ENCODE data around the gene CPLX3.

CPLX3 gene

DNA sequence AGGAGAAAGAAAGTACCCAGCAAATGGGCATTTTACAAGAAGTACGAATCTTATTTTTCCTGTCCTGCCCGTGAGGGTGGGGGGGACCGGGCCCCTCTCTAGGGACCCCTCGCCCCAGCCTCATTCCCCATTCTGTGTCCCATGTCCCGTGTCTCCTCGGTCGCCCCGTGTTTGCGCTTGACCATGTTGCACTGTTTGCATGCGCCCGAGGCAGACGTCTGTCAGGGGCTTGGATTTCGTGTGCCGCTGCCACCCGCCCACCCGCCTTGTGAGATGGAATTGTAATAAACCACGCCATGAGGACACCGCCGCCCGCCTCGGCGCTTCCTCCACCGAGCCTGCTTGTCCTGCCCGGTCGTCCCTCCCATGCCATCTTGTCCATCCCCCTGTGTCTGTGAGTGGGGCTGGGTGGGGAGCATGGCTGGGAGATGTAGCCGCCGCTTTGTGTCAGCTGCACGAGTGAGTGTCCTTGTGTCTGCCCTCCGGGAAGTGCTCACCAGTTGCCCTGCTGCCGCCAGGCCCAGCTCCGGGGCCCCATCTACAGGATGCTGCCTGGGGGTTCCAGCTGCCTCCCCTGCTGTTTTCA is 23.5 kb upstream of the CPLX3 start:
- no peak for DNase-seq (ENCODE audit: low read depth)

DNA sequence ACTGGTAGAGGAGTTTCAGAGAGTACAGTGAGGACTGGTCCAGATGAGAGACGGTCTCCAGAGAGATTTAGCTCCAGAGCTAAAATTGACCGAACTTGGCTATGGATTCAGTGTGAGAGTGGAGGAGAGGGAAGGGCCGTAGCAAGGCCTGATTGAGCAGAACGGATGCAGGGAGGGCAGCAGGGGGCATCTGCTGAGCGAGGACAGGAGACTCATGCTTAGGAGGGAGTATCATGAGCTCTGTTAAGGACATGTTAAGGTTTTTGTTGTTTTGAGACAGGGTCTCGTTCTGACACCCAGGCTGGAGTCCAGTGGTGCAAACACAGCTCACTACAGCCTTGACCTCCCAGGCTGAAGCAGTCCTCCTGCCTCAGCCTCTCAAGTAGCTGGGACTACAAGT is 21.5 kb upstream of the CPLX3 start:
- DNase-seq (ENCODE audit: low read depth): no peak

DNA sequence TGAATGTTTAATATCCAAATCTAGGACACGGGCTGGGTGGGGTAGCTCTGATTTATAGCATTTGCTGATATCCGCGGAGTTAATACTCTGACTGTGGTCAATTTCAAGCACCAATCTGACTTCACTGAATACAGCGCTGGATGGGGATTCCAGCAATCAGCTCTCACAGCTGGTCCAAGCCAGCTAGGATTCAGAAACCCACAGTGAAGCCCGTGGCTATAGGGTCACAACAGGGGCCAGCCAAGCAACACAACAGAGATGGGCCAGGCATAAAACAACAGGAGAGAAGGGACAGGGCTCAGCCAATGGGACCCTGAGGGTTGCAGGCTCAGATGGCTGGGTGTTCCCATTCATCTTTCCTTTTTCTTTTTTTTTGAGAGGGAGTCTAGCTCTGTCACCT is 19.1 kb upstream of the CPLX3 start:
- no peak for DNase-seq (ENCODE audit: low read depth)

DNA sequence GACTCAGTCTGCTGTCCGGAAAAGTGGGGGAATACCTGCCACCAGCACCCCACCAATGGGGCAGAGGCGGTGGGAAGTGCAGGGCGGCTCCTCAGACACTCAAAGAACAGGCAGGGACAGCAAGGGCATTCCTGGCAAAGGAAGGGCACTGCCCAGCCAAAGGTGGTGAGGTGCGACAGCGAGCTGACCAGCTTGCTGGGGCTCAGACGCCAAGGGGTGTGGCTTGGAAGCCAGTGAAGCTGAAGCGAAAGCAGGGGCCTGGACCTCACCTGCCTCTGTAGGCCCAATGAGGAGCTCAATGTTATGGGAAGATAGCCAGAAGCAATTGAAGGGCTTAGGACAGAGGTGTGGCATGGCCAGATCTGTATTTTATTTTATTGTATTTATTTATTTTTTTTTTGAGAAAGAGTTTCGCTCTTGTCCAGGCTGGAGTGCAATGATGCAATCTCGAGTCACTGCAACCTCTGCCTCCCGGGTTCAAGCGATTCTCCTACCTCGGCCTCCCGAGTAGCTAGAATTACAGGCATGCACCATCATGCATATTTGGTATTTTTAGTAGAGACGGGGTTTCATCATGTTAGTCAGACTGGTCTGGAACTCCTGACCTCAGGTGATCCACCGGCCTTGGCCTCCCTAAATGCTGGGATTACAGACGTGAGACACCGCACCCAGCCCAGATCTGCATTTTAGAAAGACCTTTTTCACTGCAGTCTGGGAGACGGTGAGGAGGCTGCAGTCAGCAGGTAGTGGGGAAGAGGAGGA is 18.2 kb upstream of the CPLX3 start:
- no peak for DNase-seq (ENCODE audit: low read depth)

DNA sequence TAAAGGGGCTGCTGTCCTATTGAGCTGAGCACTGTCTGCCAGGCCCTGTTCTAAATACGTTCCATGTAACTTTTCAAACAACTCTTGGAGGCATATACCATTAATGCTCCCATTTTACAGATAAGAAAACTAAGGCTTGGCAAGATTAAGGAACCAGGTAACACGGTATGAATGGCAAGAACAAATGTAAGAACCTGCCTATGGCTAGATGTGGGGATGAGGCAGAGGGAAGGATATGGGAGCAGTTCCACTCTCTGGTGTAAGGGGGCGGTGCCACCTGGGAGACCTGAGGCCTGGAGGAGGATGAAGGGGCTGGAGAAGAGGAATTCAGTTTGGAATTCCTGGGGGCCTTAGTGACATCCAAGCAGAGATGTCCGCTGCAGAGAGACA is 17.6 kb upstream of the CPLX3 start:
- no peak for DNase-seq (ENCODE audit: low read depth)

DNA sequence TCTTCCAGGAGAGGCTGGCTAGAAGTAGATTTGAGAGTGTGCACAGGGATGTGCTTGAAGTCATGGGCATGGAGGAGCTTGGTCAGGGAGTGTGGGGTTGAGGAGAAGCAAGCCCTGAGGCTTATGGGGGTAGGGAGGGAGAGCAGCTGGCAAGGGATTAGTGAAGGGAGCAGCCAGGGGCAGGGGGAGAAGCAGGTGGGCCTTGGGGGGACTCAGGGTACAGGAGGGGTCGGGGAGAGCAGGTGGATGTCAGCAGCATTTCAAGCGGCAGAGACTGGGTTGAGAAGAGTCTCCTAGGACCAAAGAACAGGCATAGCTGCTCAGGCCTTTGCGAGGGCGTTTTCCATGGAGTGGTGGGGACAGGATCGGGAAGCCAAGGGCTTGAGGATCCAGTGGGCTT is 17.2 kb upstream of the CPLX3 start:
- DNase-seq (ENCODE audit: low read depth): no peak

DNA sequence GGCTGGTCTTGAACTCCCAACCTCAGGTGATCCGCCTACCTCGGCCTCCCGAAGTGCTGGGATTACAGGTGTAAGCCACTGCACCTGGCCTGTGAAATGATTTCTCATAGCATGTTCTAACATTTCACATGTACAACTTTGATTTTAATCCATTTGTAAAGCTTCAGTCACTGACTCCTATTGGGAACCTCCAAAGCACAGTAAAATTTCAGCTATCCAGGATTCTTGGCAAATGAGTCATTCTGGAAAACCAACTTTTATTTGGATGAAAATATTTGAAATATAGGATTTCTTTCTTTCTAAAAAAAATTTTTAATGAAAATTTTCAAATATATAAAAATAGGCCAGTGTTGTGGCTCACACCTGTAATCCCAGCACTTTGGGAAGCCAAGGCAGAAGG is 16.5 kb upstream of the CPLX3 start:
- DNase-seq (ENCODE audit: low read depth): no peak

DNA sequence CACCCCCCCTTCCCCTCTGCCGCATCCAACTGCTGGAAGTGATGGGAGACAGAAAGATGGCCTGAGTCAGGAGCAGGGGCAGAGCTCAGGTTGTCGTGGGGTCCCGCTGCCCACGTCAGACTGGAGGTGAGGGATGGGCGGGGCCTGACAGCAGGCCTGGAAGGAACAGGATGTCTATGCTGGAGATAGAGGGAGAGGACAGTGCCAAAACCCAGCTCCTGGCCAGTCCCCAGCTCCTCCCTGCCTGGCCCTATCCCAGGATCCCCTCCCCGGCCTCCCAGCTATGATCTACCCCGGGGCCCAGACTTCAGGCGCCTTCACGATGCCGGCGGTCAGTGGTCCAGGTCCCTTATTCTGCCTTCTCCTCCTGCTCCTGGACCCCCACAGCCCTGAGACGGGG is 13.9 kb upstream of the CPLX3 start, which contains the start of gene LMAN1L:
Gene LMAN1L (plus strand): TSS at position 303 of the 400 bp plus-strand sequence. CDS start 20 bp downstream, at position 323.
- DNase-seq (ENCODE audit: low read depth): no peak

DNA sequence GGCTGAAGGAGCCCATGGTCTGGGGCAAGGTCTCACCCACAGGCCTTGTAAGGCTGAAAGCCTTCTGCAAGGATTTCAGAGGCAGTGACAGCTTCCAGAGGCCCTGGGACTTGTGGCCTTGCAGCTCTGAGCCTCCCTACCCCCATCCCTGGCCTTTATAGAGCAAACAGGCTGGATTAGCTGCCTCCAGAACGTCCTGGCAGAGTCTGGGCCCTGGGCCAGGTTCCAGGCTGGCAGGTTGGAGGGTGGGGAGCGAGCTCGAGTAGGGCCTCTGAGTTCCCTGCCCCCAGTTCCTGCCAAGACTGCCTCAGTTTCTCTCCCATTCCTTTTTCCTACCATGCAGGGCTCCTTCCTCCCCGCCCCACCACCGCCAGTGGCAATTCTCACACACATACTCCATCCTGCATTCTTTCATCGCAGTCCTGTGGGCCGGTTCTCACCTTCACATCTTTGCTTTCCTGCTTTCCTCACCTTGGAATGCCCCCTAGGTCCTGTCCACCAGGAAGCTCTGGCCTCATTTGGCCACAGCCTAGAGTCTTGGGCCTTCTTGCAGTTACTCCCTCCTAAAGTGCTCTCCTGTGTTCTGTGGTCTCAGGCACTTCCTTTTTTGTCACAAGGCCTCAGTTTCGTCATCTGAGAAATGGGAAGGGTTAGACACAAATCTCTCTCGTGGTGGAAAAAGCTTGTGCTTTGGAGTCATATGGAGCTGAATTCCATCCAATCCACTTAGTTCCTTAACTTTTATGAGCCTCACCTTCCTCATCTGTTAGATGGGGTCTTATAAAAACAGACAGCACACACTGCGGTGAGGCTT is 11.1 kb upstream of the CPLX3 start:
- DNase-seq (ENCODE audit: low read depth): no peak

DNA sequence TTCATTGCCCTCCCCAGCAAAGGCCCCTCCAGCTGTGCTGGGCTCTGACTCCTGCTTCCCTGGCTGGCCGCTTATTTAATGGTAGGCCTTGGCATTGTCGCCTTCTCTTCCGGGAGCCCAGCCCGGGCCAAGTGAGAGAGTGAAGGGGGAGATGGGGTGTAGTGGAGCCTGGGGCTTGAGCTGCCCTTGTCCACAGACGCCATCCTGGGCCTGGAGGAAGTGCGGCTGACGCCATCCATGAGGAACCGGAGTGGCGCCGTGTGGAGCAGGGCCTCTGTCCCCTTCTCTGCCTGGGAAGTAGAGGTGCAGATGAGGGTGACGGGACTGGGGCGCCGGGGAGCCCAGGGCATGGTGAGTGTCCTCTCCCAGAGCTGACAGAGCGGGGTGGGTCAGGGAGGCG is 10.5 kb upstream of the CPLX3 start:
- no peak for DNase-seq (ENCODE audit: low read depth)

DNA sequence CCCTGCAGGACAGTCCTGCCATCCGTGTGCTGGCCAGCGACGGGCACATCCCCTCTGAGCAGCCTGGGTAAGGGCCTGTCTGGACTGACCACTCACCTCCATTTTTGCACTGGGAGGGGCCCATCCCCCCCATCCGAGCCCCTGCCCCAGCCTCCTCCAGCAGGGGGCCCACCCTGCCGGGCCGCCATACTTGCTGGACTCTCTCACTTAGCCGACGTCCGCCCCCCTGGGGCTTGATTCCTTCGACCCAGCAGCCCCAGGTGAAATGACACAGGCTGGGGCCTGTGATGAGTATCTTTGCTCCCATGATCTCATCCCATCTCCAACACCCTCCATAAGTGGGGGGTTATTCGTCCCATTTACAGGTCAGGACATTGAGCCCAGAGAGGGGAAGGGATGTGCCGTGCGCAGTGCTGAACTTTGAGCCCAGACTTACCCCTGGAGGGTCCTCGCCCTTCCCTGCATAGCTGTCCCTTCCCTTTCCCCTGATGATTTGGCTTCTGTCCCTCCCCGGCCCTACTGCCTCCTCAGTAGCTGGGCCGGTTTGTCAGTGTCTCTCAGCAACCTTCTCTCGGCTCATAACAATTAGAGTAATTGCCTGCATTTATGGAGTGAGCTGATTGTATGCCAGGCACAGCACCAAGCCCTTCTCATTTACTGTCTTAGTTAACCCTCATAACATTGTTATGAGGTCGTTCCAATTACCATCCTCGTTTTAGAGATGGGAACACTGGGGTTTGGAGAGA is 9.6 kb upstream of the CPLX3 start:
- no peak for DNase-seq (ENCODE audit: low read depth)

DNA sequence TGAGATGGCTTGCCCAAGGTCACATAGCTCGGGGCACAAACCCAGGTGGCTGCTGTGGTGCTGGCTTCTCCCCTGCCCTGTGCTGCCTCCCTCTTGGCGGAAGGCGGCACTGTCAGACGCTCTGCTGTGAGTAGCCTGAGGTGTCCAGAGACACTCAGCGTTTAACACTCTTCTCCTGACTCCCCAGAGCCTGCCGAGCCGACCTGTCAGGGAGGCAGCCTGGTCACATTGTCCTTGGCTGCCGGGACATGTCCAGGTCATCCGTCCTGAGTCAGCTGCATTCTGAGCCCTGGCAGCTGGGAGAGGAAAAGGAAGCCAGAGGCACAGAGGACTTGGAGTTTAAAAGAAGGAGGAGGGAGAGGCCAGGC is 9.1 kb upstream of the CPLX3 start:
- no peak for DNase-seq (ENCODE audit: low read depth)

DNA sequence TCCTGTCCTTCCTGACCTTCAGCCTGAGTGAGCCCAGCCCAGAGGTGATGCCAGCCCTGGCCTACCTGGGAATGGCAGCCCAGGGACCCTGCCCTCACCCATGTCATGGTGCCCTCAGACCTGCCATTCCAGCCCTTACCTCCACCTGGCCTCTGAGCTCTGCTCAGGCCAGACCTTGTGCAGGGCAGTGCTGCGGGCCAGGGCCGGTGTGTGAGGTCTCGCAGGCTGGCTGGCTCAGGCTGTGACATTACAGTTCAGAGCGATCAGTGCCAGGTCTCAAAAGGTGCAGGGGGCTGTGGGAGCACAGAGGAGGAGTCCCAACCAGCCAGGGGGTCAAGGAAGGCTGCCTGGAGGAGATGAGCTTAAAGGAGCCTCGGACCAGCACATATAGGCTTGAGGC is 6.4 kb upstream of the CPLX3 start:
- DNase-seq (ENCODE audit: low read depth): no peak

DNA sequence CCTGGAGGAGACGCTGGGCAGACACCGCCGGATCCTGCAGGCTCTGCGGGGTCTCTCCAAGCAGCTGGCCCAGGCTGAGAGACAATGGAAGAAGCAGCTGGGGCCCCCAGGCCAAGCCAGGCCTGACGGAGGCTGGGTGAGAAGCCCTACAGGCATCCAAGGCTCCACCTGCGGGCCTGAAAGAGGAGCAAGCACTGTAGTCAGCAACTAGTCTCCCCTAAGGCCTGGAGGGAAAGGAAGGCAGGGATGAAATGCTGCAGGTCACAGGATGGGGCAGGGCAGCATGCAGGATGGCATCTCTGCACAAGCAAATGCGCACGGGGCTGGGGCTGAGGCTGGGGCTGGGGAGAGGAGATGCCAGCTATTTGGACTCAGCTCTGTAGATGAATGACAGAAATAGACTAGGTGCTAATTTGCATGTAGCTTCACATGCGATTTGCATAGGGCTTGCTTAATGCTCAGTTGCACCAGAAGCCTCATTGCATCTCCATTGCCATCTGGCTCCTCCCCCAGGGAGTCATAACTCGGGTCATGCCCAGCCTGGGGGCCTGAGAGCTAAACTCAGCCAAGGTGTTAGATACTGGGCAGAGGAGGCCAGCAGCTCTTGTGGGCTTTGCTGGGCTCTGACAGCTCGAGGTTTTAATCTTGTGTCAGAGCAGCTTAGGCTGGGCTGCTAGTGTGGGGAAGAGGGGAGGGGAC is 5.2 kb upstream of the CPLX3 start:
- no peak for DNase-seq (ENCODE audit: low read depth)

DNA sequence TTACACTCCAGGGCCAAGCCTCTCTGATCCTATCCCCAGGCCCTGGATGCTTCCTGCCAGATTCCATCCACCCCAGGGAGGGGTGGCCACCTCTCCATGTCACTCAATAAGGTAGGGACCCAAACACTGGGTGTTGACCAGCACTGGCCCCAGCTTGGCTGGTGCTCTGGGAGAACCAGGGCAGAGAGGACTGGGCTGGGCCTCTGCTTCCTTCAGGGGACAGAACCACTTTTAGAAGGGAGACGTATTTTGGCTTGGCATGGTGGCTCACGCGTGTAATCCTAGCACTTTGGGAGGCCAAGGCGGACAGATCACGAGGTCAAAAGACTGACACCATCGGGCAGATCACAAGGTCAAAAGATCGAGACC is 4.7 kb upstream of the CPLX3 start:
- DNase-seq (ENCODE audit: low read depth): no peak

DNA sequence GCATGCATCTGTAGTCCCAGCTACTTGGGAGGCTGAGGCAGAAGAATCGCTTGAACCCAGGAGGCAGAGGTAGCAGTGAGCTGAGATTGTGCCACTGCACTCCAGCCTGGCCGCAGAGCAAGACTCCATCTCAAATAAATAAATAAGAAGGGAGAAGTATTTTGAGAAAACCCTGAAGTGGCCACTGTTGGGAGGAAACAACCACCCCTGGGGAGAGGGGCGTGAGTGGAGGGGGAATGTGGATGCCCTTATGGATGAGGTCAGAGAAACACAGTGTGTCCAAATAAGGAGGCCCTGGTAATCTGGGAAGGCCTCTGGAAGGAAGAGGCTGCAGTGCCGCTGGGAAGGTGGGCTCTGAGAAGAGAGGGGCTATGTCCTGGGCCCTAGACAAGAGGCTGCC is 4.2 kb upstream of the CPLX3 start:
- no peak for DNase-seq (ENCODE audit: low read depth)

DNA sequence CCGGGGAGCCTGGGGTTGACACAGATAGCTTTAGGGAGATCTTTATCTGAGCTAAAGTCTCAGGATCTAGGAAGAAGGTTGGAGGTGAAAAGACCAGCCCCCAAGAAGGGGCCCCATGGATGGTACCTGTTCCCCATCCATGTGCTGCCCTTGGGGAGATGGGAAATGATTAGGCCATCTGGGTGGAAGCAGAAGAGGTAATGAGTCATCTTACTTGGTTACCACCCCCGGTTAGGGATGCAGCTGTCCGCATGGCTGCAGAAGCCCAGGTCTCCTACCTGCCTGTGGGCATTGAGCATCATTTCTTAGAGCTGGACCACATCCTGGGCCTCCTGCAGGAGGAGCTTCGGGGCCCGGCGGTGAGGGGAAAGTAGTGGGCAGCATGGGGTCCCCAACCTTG is 3.1 kb upstream of the CPLX3 start:
- no peak for DNase-seq (ENCODE audit: low read depth)

DNA sequence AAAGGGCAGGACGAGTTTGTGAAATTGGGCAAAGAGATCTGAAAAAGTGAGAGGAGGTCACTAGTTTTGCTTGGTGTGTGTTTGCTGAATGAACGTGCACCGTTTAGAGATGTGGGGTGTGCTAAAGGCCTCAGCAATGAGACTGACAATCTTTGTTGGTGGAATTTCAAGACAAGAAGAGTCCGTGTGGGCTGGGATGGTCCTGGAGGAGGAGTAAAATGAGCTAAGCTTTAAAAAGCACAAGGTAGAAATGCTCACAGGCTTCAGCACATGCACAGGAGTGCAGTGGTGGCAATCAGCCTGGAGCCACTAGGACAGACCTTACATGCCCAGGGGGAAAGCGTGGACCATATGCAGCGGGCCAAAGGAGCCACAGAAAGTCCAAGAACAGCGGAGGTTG is 1.5 kb upstream of the CPLX3 start:
- no peak for DNase-seq (ENCODE audit: low read depth)

DNA sequence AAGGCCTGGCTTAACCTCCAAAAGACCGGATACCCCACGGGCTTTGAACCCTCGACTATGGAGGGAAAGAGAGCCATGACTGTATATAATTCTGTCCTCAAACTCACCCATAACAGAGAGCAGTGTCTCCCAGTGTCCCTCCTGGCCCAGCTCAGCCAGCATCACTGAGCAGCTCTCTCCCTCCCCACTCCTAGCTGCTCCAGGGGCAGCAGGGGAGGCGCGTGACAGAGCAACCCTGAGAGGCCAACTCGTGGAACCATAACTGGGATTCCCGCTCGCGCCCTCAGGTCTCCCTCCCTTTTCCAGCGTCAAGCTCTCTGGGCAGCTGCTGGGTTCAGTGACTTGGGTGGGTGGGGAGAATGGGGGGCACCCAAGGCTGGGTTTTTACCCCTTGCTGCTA is 561 bp upstream of the CPLX3 start:
- DNase-seq (ENCODE audit: low read depth): no peak

DNA sequence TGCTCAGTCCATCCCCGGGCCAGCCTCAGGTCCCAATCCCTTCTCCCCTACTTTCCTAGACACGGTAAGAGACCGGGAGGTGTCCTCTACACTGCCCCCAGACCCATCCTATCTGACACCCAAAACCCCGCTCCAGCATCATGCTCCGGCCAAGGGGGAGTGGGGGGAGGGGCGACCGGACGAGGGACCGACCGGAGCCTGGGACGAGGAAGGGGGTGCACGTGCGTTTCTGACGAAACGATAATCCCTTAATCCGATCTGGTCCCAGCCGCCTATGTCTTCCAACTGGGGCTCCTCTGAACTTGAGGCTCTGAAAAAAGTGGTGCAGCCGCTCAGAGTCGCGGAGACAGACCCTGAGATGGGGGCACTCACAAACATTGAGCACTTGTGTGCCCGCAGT is 494 bp downstream of the CPLX3 start:
- no peak for DNase-seq (ENCODE audit: low read depth)

DNA sequence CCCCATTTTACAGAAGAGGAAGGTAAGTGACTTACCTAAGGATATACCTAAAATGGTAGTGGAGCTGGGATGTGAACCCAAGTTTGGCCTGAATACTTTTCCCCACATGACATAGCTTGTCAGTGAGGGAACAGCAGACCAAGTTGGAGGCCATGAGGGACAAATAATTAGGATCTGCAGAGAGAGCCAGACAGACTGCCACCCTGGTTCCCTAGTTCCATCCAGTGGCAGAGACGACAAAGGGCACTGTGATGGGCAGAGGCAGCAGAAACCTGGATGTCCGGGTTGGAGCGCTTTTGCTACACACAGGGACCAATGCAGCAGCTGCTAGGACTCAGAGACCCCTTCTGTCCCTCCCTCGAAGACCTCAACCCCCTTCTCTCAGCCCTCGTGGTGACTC is 1.2 kb downstream of the CPLX3 start:
- DNase-seq (ENCODE audit: low read depth): no peak

DNA sequence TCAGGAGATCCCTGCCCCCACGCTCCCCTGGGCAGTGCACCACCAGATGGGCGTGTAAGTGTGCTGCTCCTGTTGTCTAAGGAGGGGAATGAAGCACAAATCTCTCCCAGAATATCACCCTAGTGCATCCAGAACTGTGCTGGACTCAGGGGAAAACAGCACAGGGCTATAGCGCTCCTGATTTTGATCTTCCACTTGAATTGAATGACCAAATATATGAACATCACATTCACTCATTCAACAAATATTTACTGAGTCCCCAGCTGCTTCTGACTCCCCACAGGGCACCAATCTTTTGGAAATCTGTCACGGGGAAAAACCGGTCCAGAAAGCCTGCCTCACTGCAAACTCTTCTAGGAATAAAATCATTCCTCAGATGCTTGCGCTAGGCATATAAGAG is 2.4 kb downstream of the CPLX3 start:
- DNase-seq (ENCODE audit: low read depth): no peak

All from activated gamma-delta T cell treated with anti-CD3 and anti-CD28 coated beads, Interleukin-2, amount 50 U/mL, for 16 hours (primary cell).